GM21423 (cell line): ENCODE measurements around the gene CORO2A.

Experiments
- ATAC-seq: cut with Tn5 transposase; IDR thresholded peaks from one replicate; pipeline ENCODE4 v1.9.1; 2021; ENCODE audit warnings: mild to moderate bottlenecking, moderate library complexity; ENCODE audit not compliant: unreplicated experiment

CORO2A gene

GRCh38 chr9:98193336-98193944 lies 1.0 kb upstream of the CORO2A start:
- no peak for ATAC-seq

DNA sequence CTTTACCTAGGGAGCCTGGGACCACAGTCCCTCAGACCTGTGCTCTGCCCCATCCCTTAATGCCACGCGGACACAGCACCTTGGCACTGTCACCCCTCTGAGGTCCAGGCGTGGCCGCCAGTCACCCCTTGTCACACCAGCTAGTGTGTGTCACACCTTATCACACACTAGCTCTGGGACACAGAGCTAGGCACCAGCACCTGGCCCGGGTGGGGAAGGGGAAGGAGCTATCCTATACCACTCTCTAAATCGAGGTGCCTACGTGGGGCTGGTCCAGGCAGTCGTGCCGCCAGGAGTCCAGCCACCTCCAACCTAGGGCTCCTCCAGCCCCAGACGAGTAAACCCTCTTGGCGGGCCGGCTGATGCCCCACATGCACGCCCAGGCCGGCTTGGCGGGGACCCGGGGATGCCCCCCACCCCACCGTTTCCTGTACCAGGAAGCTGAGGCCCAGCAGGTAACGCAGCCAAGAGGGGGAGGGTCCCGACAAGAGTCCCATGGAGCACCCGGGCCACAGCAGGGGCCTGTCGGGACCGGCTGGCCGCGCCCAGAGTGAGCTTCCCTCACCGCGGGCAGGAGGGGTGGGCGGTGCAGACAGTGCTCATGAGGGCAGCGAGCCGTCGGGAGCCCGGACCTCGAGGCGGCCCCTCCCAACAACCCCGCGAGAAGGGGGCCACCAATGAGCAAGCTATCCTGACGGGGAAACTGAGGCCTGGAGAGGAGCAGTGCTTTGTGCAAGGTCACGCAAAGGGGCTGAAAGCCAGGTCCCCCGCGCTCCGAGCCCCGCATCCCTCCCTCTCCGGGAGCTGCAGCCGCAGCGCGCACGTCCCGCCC lies 550 bp downstream of the CORO2A start:
- ATAC-seq = no peak

DNA sequence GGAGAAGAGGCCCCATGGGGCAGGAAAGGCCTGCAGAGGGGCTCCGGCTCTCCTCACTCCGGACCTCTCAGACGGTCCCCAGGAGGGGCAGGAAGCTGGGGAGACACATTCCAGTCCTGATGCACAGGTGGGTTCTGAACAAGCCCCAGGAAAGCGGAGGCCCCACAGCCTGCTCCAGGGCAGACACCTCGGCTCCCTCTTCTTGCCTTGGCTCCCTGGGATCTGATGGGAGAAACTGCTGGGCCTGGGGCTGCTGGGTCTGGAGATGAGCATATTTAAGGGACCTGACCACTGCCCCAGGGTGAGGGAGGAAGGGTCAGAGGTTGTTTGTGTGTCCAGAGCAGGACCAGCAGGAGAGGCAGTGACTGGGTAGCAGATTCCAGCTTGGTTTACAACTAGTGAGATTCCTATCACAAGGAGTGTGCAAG lies 1.2 kb downstream of the CORO2A start:
- ATAC-seq = no peak

DNA sequence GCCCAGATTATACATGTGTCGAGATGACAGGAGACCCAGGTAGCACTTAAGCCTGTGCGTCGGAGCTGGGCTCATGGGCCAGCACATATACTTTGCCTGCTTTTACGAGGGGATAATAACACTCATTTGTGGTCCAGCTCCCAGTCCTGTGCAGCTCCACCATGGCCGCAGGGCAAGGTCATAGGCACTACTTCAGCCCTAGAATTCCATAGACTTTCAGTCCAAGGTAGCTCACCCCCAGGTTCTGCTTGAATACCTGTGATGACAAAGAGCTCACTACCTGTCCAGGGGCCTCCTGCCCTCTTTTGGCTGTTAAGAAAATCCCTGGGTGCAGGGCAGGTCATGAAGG lies 1.7 kb downstream of the CORO2A start:
- ATAC-seq = no peak

GRCh38 chr9:98189412-98189811 lies 3.0 kb downstream of the CORO2A start:
- ATAC-seq = no peak

- no peak for ATAC-seq
These were observed 4.5 kb downstream of the CORO2A start for GRCh38 chr9:98187926-98188325.

GRCh38 chr9:98186236-98186635 lies 6.2 kb downstream of the CORO2A start:
- no peak for ATAC-seq

DNA sequence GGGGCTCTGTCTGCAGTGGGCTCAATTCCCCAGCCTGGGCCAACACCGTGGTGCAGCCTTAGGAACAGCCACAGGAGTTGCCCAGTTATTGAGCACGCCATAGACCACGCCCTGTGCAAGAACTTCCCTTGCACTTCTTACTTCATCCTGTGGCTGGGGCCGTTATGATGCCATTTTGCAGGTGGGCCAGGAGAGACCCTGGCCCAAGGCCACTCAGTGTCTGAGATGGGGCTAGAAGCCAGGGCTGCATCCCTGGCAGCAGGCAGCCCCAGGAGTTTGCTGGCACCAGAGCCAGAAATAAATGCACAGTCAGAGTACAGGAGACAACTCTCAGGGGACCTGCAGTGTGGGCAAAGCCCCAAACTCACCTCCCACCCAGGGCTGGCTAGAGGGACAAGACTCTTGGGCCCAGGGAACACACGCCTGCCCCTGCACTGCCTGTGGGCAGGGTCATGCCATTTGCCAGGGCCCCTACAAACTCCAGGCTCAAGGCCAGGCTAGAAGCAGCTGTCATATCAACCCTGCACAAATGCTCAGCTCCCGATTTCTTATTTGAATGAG lies 6.7 kb downstream of the CORO2A start:
- ATAC-seq = no peak

DNA sequence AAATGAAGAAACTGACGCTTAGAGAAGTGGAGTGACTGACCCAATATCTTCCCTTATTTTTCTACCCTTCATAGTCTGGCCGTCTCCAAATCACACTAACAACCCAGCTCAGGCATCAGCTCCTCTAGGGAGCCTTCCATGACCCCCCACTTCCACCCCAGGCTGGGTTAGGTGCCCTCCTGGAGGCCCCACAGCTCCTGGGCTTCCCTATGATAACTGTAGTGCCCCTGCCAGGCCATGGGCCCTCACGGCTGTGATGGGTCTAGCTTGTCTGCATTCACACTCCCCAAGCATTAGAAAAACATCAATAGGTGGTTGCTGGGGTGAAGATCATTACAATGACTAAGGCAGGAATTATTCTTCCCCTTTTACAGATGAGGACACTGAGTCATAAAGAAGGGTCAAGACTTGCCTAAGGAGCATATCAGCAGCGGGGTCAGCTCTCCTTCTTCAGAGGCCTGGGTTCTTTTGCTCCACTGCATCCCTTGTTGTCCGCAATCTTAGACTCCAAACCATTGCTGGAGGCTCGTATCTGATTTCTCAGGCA lies 7.3 kb downstream of the CORO2A start:
- no peak for ATAC-seq

DNA sequence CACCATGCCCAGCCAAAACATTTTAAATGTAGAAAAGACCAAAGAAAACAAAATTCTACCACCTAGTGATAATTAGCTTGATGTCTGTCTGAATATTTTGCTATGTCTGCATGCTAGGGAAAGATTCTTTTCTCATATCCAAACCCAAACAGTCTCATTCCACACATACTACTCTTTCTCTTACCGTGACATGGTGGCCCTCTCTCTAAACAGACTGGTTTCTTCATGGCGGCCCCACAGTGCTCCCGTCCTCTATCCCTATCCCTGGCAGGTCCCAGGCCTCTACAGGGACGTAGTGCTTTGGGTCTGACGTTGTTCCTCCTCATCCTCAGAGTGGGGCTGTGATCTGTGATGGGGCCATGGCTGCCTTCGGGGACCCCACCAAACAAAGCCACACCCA lies 8.1 kb downstream of the CORO2A start:
- ATAC-seq = no peak

DNA sequence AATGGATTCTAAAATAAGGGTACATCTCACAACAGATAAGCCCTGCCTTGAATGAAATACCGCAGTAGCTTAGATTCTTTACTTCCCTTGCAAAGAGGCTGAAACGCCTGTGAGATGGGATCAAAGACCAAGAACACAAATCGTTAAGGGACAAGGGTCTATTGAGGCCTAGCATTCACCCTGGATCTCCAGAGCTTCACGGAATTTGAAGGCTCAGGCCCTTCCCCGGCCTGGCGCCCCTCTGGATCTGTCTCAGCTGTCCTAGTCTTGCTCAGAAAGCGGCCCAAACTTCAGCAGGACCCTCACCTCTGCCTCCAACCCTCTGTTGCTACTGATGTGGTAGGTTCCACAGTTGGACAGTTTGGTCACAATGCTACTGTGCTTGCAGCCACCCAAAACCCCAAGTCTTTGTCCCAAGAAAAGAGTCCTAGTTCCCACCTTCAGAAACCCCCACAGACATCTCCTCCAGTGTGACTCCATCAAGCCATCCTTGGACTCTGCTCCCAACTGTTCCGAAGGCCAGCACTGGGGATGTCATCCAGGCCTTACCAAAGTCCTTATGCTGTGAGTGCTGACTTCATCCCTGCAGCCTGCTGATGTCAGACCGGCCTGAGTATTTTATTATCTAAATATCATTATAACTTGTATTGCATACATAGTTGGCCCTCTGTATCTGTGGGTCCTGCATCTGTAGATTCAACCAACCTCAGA lies 9.4 kb downstream of the CORO2A start:
- ATAC-seq = no peak

- no peak for ATAC-seq
These were observed 10.2 kb downstream of the CORO2A start for GRCh38 chr9:98182069-98182820.

DNA sequence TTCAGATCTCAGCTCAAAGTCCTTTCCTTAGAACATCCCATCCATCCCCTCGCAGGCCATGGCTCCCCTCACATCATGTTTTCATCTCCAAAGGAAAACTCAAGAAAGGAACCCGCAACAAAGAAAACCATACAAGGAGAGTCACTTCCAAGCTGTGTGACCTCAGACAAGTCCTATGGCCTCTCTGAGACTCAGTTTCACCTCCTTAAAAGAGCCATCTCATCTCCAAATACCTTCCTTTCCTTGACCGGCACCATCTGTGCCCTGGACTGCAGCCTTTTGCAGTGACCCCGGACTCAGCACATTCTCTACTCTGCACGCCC lies 10.7 kb downstream of the CORO2A start:
- no peak for ATAC-seq

DNA sequence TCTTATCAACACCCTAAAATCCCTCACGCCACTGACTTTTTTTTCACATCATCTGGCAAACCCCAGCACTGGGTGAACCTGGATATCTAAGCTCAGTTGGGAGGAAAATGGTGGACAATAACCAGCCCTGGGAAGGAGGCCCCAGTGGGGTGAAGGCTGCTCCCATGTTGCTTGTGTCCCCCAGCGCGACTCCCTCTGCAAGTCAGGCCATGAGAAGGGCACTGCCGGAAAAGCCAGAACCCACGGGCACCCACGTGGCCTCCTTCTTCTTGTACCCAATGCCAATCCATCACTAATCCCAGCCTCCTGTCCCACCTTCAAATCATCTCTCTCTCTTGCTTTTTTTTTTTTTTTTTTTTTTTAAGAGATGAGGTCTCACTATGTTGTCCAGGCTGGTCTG lies 11.4 kb downstream of the CORO2A start:
- no peak for ATAC-seq

- no peak for ATAC-seq
These were observed 13.3 kb downstream of the CORO2A start for GRCh38 chr9:98178874-98179850.

GRCh38 chr9:98176391-98177259 lies 15.8 kb downstream of the CORO2A start:
- ATAC-seq = no peak

GRCh38 chr9:98175762-98176161 lies 16.7 kb downstream of the CORO2A start:
- no peak for ATAC-seq

DNA sequence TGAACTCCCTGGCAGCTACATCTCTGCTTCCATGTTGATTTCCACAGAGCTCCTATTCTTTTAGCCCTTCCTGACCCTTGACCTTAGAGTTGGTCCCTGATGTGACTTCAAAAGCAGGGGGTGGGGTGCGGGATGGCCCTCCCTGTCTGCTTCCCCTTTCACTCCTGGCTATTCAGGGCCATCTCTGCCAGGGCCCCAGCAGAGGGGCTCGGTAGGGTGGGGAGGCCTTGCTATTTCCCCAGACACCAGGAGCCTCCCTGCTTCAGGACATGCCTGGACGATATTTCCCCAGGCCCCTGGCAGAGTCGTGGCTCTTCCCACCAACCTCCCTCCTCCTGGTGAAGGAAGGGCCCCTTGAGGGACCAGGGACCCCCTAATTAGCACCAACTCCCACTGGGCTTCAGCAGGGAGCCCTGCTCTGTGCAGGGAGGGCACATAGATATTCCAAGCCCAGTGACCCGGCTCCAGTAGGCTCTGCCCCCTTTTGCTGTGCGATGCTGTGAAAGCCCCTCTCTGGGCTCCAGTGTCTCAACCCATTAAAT lies 17.3 kb downstream of the CORO2A start:
- no peak for ATAC-seq
